GM12878 (cell line): ENCODE measurements around the gene GDI2. TPM values are rescaled to one million over a fixed set of nuclear protein-coding genes. Genes with fewer than 3 reads are reported as not detected.

Source experiments
- ATAC-seq: fragments of 200-7000 bp; cut with Tn5 transposase; 3 replicates; pipeline ENCODE4 v1.9.1; 2020; ENCODE audit warnings: mild to moderate bottlenecking, moderate library complexity
- BruUV-seq: library from RNA; stranded (reverse); fragments of 400-500 nt; replicated peaks from 2 replicates; lab custom pipeline; 2021; lab: Mats Ljungman, UMichigan
- CTCF ChIA-PET: fragments of 300-600 bp; sonication (Branson Sonifier 250); formaldehyde crosslinking; extraction: SDS; loops from one replicate; lab custom pipeline; 2021; ENCODE audit warnings: inconsistent platforms; lab: Yijun Ruan, JAX
- POLR2A ChIA-PET: fragments of 350-600 bp; formaldehyde crosslinking; extraction: SDS; loops from one replicate; lab custom pipeline; 2021; ENCODE audit warnings: inconsistent platforms; lab: Charles Lee
- RAD21 ChIA-PET: fragments of 300-600 bp; sonication (Branson Sonifier 250); formaldehyde crosslinking; loops from one replicate; lab custom pipeline; 2023; ENCODE audit warnings: antibody characterized with exemption; ENCODE audit not compliant: unreplicated experiment; lab: Charles Lee
- SMC1A ChIA-PET: fragments of 300-600 bp; sonication (Branson Sonifier 250); formaldehyde crosslinking; loops from one replicate; lab custom pipeline; 2023; ENCODE audit not compliant: unreplicated experiment, uncharacterized antibody; lab: Charles Lee
- DNase-seq: peaks from one replicate; pipeline ENCODE4 v3.0.0-alpha.2; 2011; ENCODE audit warnings: low read depth, low spot score
- FAIRE-seq: peaks from 3 replicates; lab custom pipeline; 2011; peaks lifted over from hg19 to GRCh38; lab: Jason Lieb, UNC
- H2AFZ ChIP-seq: 2 replicates; pipeline ENCODE4 v1.6.0; 2011; ENCODE audit warnings: low read depth, low read length, control low read depth; ENCODE audit not compliant: control insufficient read depth
- H3K27ac ChIP-seq: 2 replicates; pipeline ENCODE4 v1.5.1; 2011; ENCODE audit warnings: control low read depth; ENCODE audit not compliant: control insufficient read depth, insufficient read depth
- H3K27me3 ChIP-seq, 2 experiments: replicated peaks in 1 of 2; 2 replicates each; pipeline versions ENCODE4 v1.6.0 to v1.6.1; 2011; ENCODE audit warnings: low read length in 1 of 2; ENCODE audit not compliant: control insufficient read depth in 2 of 2, insufficient read depth in 2 of 2
- H3K36me3 ChIP-seq, 2 experiments: 2 replicates each; pipeline ENCODE4 v1.5.1; 2011; ENCODE audit warnings: low read length in 1 of 2; ENCODE audit not compliant: control insufficient read depth in 2 of 2, insufficient read depth in 2 of 2
- H3K4me1 ChIP-seq: 2 replicates; pipeline ENCODE4 v1.6.1; 2011; ENCODE audit warnings: mild to moderate bottlenecking, low read length, moderate library complexity, mixed read lengths; ENCODE audit not compliant: control insufficient read depth, insufficient read depth
- H3K4me2 ChIP-seq: 2 replicates; pipeline ENCODE4 v1.6.0; 2011; ENCODE audit warnings: control low read depth; ENCODE audit not compliant: control insufficient read depth, insufficient read depth
- H3K4me3 ChIP-seq: fragments of 200-600 bp; sonication (generic); 2 replicates; pipeline ENCODE4 v1.5.1; 2016
- H3K79me2 ChIP-seq: 2 replicates; pipeline ENCODE4 v1.6.0; 2011; ENCODE audit warnings: low read length; ENCODE audit not compliant: control insufficient read depth, insufficient read depth
- H3K9ac ChIP-seq: 2 replicates; pipeline ENCODE4 v1.8.0; 2011; ENCODE audit warnings: low read length, control low read depth, mixed read lengths; ENCODE audit not compliant: control insufficient read depth, insufficient read depth
- H3K9me3 ChIP-seq: replicated peaks from 3 replicates; pipeline ENCODE4 v1.5.1; 2011; ENCODE audit warnings: mild to moderate bottlenecking, low read length; ENCODE audit not compliant: control insufficient read depth, insufficient read depth
- H4K20me1 ChIP-seq: 2 replicates; pipeline ENCODE4 v1.6.0; 2011; ENCODE audit not compliant: control insufficient read depth, insufficient read depth
- BCL11A ChIP-seq: IDR thresholded peaks from 2 replicates; pipeline ENCODE4 v1.6.1; 2011; ENCODE audit warnings: low read depth, low read length
- CEBPB ChIP-seq, 2 experiments: fragments of 150-350 bp in 1 of 2; IDR thresholded peaks; 2 replicates each; pipeline ENCODE4 v1.6.1; 2012 to 2014; ENCODE audit warnings: low read depth in 2 of 2, low read length in 2 of 2, borderline replicate concordance in 1 of 2, inconsistent platforms in 1 of 2
- KAT2A ChIP-seq: conservative IDR thresholded peaks from 2 replicates; pipeline ENCODE4 v1.6.1; 2011; ENCODE audit warnings: low read depth, low read length; ENCODE audit not compliant: control insufficient read depth
- LARP7 ChIP-seq: fragments of 450-650 bp; IDR thresholded peaks from 2 replicates; pipeline ENCODE4 v1.6.1; 2017; ENCODE audit warnings: mild to moderate bottlenecking
- RAD51 ChIP-seq: fragments of 450-650 bp; IDR thresholded peaks from 2 replicates; pipeline ENCODE4 v1.6.1; 2016; ENCODE audit warnings: moderate library complexity, mild to moderate bottlenecking, inconsistent platforms
- ZBED1 ChIP-seq: IDR thresholded peaks from 2 replicates; pipeline ENCODE4 v1.6.1; 2016; ENCODE audit warnings: borderline replicate concordance
- WGBS: methylation state at CpG from one replicate; pipeline ENCODE4 v1.1.6; 2016; ENCODE audit warnings: low lambda C conversion rate; ENCODE audit not compliant: insufficient replicate concordance, insufficient coverage; ENCODE audit errors: missing lambda C conversion rate; 5-methylcytosine and 5-hydroxymethylcytosine counted together
- in situ Hi-C: fragments of 300-500 bp; cut with MboI; formaldehyde crosslinking; loops from 9 replicates; pipeline ENCODE4 v1.14.3; 2018; ENCODE audit warnings: mixed read lengths
- intact Hi-C: fragments of 100-400 bp; cut with micrococcal nuclease; formaldehyde crosslinking; loops from one replicate; pipeline ENCODE4 v1.14.2; 2022; ENCODE audit not compliant: unreplicated experiment
- polyA plus RNA-seq, 11 experiments: library from polyadenylated mRNA; depleted of rRNA in 4 of 11; unstranded in 6 of 11; stranded (reverse) in 5 of 11; fragments of >200 nt; fragmentation: Nextera tagmentation in 4 of 11; fragmentation: Illumina TruSeq in 1 of 11; extraction: Ambion mirVana in 4 of 11; extraction: Trizol in 1 of 11; gene quantifications; 1 replicate in 1 of 11; 2 replicates in 10 of 11; pipeline versions ENCODE4 v1.2.1 to v1.2.3, GENCODE V29; 2011 to 2016; ENCODE audit warnings: inconsistent platforms in 2 of 11, missing spikeins in 2 of 11, low read depth in 1 of 11
- total RNA-seq, 4 experiments: library from RNA; depleted of rRNA in 3 of 4; stranded (reverse); fragments of >200 nt in 3 of 4; fragmentation: Illumina TruSeq in 1 of 4; extraction: Trizol in 1 of 4; gene quantifications; 2 replicates each; pipeline versions ENCODE4 v1.2.1 to v1.2.3, GENCODE V29; 2013 to 2021
- TF ChIP-seq, protein P1 (sequence below): fragments of 450-650 bp; IDR thresholded peaks from 2 replicates; pipeline ENCODE4 v1.6.1; 2017; ENCODE audit warnings: mild to moderate bottlenecking, moderate library complexity
- TF ChIP-seq, protein P2 (sequence below): fragments of 450-650 bp; IDR thresholded peaks from 2 replicates; pipeline ENCODE4 v1.6.1; 2018; ENCODE audit warnings: mild to moderate bottlenecking, low read depth, moderate library complexity; ENCODE audit not compliant: partially characterized antibody

GDI2 gene
- total and polyA plus RNA-seq, 10 of the 15 experiments (the other 5 are each of a cell fraction or from before 2014, with no cell fraction given), result 261 to 395 (median 276) TPM

DNA sequence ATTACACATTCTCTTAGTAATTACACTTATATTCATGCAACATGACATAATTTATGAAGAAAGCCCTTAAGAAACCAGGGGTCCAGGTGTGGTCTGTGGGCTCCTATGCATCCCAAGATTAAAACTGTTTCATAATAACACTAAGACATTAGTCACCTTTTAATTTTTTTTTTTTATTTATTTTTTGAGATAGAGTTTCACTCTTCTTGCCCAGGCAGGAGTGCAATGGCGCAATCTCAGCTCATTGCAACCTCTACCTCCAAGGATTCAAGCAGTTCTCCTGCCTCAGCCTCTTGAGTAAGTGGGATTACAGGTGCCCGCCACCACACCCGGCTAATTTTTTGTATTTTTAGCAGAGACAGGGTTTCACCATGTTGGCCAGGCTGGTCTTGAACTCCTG, 12.5 kb downstream of the GDI2 start:
- no peaks in the 10 kb centered on the region; the same call in 1 of the 2 replicates for H3K4me1 ChIP-seq
- intact Hi-C loops, result no loop called here
- CTCF ChIA-PET, result no interaction called here
- no peak overlapping the region for H3K9ac ChIP-seq
- no peak overlapping the region for H3K4me2 ChIP-seq
- no peak overlapping the region for H3K4me3 ChIP-seq
- ATAC-seq, result no peak
- POLR2A ChIA-PET, result no interaction called here
- in situ Hi-C loops, result no loop called here
- no peak for TF ChIP-seq CEBPB (IDR thresholded peaks at IDR 0.05; ENCODE audit: borderline replicate concordance in 1 of 2, low read depth in 2 of 2, low read length in 2 of 2)
- TF ChIP-seq RAD51, result no peak
- H2AFZ ChIP-seq, result no peak overlapping the region
- H3K36me3 ChIP-seq, result peaks cover 0 to 38% of the 10 kb centered on the region in 2 experiments
- RAD21 ChIA-PET, result no interaction called here
- no peak for DNase-seq
- FAIRE-seq, result no peak
- SMC1A ChIA-PET, result interaction anchor here (3.5 kb wide), 1 partner anchor 9 kb away, joined by 22 read pairs; no protein-coding TSS in a partner anchor
- BruUV-seq, result no TSS peak
- H3K27me3 ChIP-seq, result no peaks in the 10 kb centered on the region
- no peak overlapping the region for H3K27ac ChIP-seq
- WGBS, result 93% methylated on average over 3 of the region's 3 CpGs
- 0 out of 2 replicates have a peak, but pooled peaks cover 4% of the 10 kb centered on the region for H4K20me1 ChIP-seq
- peaks cover 54% of the 10 kb centered on the region for H3K79me2 ChIP-seq
- no peaks in the 10 kb centered on the region; the same call in 2 of the 3 replicates for H3K9me3 ChIP-seq

DNA sequence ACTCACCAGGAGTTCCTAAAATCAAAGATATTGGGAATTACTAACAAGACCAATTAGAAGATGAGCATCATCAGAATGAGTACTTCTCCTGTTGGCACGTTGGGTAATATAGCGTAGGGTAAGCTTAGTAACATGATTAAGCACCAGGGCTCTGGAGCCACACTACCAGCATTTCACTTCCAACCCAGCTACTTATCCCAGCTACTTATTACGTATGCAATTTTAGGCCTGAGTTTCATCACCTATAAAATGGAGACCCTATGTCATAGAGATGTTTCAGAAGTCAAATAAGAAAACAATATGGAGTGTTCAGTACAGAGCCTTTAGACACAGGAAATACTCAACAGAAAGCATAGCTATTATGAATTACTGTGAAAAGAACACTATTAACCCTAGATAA, 19.0 kb downstream of the GDI2 start:
- no peak for FAIRE-seq
- TF ChIP-seq ZBED1 (no peak), LARP7 (no peak), KAT2A (no peak), BCL11A (no peak)
- TF ChIP-seq, protein P1, sequence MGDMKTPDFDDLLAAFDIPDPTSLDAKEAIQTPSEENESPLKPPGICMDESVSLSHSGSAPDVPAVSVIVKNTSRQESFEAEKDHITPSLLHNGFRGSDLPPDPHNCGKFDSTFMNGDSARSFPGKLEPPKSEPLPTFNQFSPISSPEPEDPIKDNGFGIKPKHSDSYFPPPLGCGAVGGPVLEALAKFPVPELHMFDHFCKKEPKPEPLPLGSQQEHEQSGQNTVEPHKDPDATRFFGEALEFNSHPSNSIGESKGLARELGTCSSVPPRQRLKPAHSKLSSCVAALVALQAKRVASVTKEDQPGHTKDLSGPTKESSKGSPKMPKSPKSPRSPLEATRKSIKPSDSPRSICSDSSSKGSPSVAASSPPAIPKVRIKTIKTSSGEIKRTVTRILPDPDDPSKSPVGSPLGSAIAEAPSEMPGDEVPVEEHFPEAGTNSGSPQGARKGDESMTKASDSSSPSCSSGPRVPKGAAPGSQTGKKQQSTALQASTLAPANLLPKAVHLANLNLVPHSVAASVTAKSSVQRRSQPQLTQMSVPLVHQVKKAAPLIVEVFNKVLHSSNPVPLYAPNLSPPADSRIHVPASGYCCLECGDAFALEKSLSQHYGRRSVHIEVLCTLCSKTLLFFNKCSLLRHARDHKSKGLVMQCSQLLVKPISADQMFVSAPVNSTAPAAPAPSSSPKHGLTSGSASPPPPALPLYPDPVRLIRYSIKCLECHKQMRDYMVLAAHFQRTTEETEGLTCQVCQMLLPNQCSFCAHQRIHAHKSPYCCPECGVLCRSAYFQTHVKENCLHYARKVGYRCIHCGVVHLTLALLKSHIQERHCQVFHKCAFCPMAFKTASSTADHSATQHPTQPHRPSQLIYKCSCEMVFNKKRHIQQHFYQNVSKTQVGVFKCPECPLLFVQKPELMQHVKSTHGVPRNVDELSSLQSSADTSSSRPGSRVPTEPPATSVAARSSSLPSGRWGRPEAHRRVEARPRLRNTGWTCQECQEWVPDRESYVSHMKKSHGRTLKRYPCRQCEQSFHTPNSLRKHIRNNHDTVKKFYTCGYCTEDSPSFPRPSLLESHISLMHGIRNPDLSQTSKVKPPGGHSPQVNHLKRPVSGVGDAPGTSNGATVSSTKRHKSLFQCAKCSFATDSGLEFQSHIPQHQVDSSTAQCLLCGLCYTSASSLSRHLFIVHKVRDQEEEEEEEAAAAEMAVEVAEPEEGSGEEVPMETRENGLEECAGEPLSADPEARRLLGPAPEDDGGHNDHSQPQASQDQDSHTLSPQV, result no peak
- TF ChIP-seq, protein P2, sequence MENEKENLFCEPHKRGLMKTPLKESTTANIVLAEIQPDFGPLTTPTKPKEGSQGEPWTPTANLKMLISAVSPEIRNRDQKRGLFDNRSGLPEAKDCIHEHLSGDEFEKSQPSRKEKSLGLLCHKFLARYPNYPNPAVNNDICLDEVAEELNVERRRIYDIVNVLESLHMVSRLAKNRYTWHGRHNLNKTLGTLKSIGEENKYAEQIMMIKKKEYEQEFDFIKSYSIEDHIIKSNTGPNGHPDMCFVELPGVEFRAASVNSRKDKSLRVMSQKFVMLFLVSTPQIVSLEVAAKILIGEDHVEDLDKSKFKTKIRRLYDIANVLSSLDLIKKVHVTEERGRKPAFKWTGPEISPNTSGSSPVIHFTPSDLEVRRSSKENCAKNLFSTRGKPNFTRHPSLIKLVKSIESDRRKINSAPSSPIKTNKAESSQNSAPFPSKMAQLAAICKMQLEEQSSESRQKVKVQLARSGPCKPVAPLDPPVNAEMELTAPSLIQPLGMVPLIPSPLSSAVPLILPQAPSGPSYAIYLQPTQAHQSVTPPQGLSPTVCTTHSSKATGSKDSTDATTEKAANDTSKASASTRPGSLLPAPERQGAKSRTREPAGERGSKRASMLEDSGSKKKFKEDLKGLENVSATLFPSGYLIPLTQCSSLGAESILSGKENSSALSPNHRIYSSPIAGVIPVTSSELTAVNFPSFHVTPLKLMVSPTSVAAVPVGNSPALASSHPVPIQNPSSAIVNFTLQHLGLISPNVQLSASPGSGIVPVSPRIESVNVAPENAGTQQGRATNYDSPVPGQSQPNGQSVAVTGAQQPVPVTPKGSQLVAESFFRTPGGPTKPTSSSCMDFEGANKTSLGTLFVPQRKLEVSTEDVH, result no peak

More for the DNA sequence above, 19.0 kb downstream of the GDI2 start:
- Histone ChIP-seq H3K27ac (no peak overlapping the region), H4K20me1 (no peaks in the 10 kb centered on the region), H3K79me2 (peaks cover 2% of the 10 kb centered on the region), H3K4me3 (no peak overlapping the region), H3K4me1 (no peaks in the 10 kb centered on the region), H3K27me3 (no peaks in the 10 kb centered on the region), H3K9me3 (no peaks in the 10 kb centered on the region), H3K36me3 (peaks cover 5 to 47% of the 10 kb centered on the region in 2 experiments), H3K4me2 (no peak overlapping the region), H3K9ac (no peak overlapping the region), H2AFZ (no peak overlapping the region)
- 96% methylated on average over 3 of the region's 3 CpGs for WGBS
- intact Hi-C loops (no loop called here), in situ Hi-C loops (no loop called here)
- RAD21 ChIA-PET, result no interaction called here
- BruUV-seq, result no TSS peak
- CTCF ChIA-PET, result interaction anchor here (1.0 to 1.8 kb wide), 7 partner anchors 11 to 109 kb away, joined by 3 to 7 read pairs (median 3); no protein-coding TSS in a partner anchor
- DNase-seq (no peak), ATAC-seq (no peak)
- SMC1A ChIA-PET, result interaction anchor here (1.6 to 2.1 kb wide), 3 partner anchors 13 to 92 kb away, joined by 4 to 9 read pairs (median 8); no protein-coding TSS in a partner anchor
- POLR2A ChIA-PET, result interaction anchor here (1.2 kb wide), 1 partner anchor 96 kb away, joined by 3 read pairs; the partner anchor contains the start of gene FBH1
